HepG2 (cell line): ENCODE results near the gene AP5B1. TPM values are rescaled to one million over a fixed set of nuclear protein-coding genes. Genes with fewer than 3 reads are reported as not detected.
A peak's percentile ranks its signal among the peaks of the same experiment; 100 is the strongest.

ENCODE experiments used
- ATAC-seq: fragments of 200-7000 bp; cut with Tn5 transposase; 3 replicates; pipeline ENCODE4 v1.9.1; 2020; ENCODE audit warnings: mild to moderate bottlenecking, moderate library complexity
- BruUV-seq: library from RNA; stranded (reverse); fragments of 400-500 nt; replicated peaks from 2 replicates; lab custom pipeline; 2021; lab: Mats Ljungman, UMichigan
- CTCF ChIA-PET: fragments of 300-600 bp; formaldehyde crosslinking; extraction: SDS; loops from one replicate; lab custom pipeline; 2021; ENCODE audit warnings: low total read pairs, inconsistent platforms, low intra/inter-chr PET ratio; lab: Yijun Ruan, JAX
- POLR2A ChIA-PET: fragments of 350-600 bp; sonication (Branson Sonifier 250); formaldehyde crosslinking; loops from one replicate; lab custom pipeline; 2020; ENCODE audit warnings: antibody characterized with exemption, inconsistent platforms; lab: Yijun Ruan, JAX
- DNase-seq: peaks from one replicate; pipeline ENCODE4 v3.0.0-alpha.2; 2015; ENCODE audit warnings: low spot score
- FAIRE-seq: peaks from 3 replicates; lab custom pipeline; 2011; peaks lifted over from hg19 to GRCh38; lab: Jason Lieb, UNC
- H2AFZ ChIP-seq: one replicate; pipeline ENCODE4 v1.6.1; 2011; ENCODE audit warnings: low read length, inconsistent platforms
- H3K27ac ChIP-seq: fragments of 300-600 bp; 3 replicates; pipeline ENCODE4 v1.8.0; 2011; ENCODE audit warnings: mixed run types, mild to moderate bottlenecking, mixed read lengths, low read length, inconsistent platforms; ENCODE audit not compliant: insufficient read depth; ENCODE audit errors: extremely low read length
- H3K27me3 ChIP-seq, 2 experiments: fragments of 200-600 bp in 1 of 2; 2 replicates in 1 of 2; 3 replicates in 1 of 2; pipeline versions ENCODE4 v1.6.0 to v1.8.0; 2011; ENCODE audit warnings: low read length in 2 of 2, mild to moderate bottlenecking in 2 of 2, moderate library complexity in 2 of 2, inconsistent platforms in 1 of 2; ENCODE audit not compliant: insufficient read depth in 2 of 2, control insufficient read depth in 1 of 2
- H3K36me3 ChIP-seq, 2 experiments: fragments of 200-600 bp in 1 of 2; replicated peaks in 1 of 2; 2 replicates in 1 of 2; 3 replicates in 1 of 2; pipeline versions ENCODE4 v1.5.1 to v1.8.0; 2011; ENCODE audit warnings: low read length in 2 of 2, inconsistent platforms in 1 of 2; ENCODE audit not compliant: insufficient read depth in 2 of 2, control insufficient read depth in 1 of 2
- H3K4me1 ChIP-seq: 2 replicates; pipeline ENCODE4 v1.5.1; 2012; ENCODE audit warnings: low read length, inconsistent platforms; ENCODE audit not compliant: insufficient read depth
- H3K4me2 ChIP-seq: 2 replicates; pipeline ENCODE4 v1.6.0; 2011; ENCODE audit warnings: low read depth, low read length, inconsistent platforms
- H3K4me3 ChIP-seq, 3 experiments: fragments of 200-600 bp in 1 of 3; sonication (generic), shearing (Covaris generic) in 1 of 3; replicated peaks in 1 of 3; 2 replicates each; pipeline ENCODE4 v1.5.1; 2011 to 2016; ENCODE audit warnings: low read length in 3 of 3, inconsistent platforms in 2 of 3, low read depth in 2 of 3, mild to moderate bottlenecking in 2 of 3, control low read depth in 1 of 3, mixed read lengths in 1 of 3; ENCODE audit not compliant: insufficient read depth in 1 of 3
- H3K79me2 ChIP-seq: one replicate; pipeline ENCODE4 v1.6.1; 2011; ENCODE audit warnings: low read length, inconsistent platforms; ENCODE audit not compliant: insufficient read depth
- H3K9ac ChIP-seq: 2 replicates; pipeline ENCODE4 v1.6.0; 2011; ENCODE audit warnings: mild to moderate bottlenecking, low read depth, low read length, inconsistent platforms; ENCODE audit not compliant: insufficient read depth
- H3K9me3 ChIP-seq: 2 replicates; pipeline ENCODE4 v1.5.1; 2012; ENCODE audit warnings: mild to moderate bottlenecking, low read length
- H4K20me1 ChIP-seq: 2 replicates; pipeline ENCODE4 v1.6.0; 2011; ENCODE audit warnings: inconsistent platforms, mild to moderate bottlenecking, low read length, moderate library complexity; ENCODE audit not compliant: insufficient read depth
- CTCF ChIP-seq: sonication (generic); formaldehyde crosslinking; IDR thresholded peaks from 2 replicates; pipeline ENCODE4 v1.5.0; 2020; ENCODE audit warnings: mild to moderate bottlenecking, missing genetic modification reagents, moderate library complexity
- HIC2 ChIP-seq: sonication (generic); formaldehyde crosslinking; IDR thresholded peaks from 2 replicates; pipeline ENCODE4 v1.9.0; 2022; ENCODE audit warnings: low read depth, missing genetic modification reagents
- KDM1A ChIP-seq: IDR thresholded peaks from 2 replicates; pipeline ENCODE4 v1.6.1; 2016; ENCODE audit warnings: missing compliant biosample characterization
- KLF9 ChIP-seq: IDR thresholded peaks from 2 replicates; pipeline ENCODE4 v1.6.1; 2016; ENCODE audit warnings: low read depth
- MYC ChIP-seq: sonication (generic); formaldehyde crosslinking; IDR thresholded peaks from 2 replicates; pipeline ENCODE4 v1.9.0; 2021; ENCODE audit warnings: missing genetic modification reagents, borderline replicate concordance
- NR2F6 ChIP-seq, 2 experiments: IDR thresholded peaks; 2 replicates each; pipeline ENCODE4 v1.6.1; 2016; ENCODE audit warnings: antibody characterized with exemption in 1 of 2, mild to moderate bottlenecking in 1 of 2
- PCBP1 ChIP-seq: fragments of 200-400 bp; formaldehyde crosslinking; IDR thresholded peaks from 2 replicates; pipeline ENCODE4 v1.6.1; 2017; ENCODE audit warnings: mild to moderate bottlenecking, low read depth, low read length, borderline replicate concordance
- SETDB1 ChIP-seq: sonication (generic); formaldehyde crosslinking; IDR thresholded peaks from 2 replicates; pipeline ENCODE4 v1.5.1; 2020; ENCODE audit warnings: missing genetic modification reagents, mild to moderate bottlenecking, borderline replicate concordance
- SMYD3 ChIP-seq: sonication (generic); formaldehyde crosslinking; IDR thresholded peaks from 2 replicates; pipeline ENCODE4 v1.8.1; 2023; ENCODE audit warnings: mild to moderate bottlenecking, missing genetic modification reagents
- STAG1 ChIP-seq: sonication (generic); formaldehyde crosslinking; IDR thresholded peaks from 2 replicates; pipeline ENCODE4 v1.4.0; 2020; ENCODE audit warnings: missing genetic modification reagents
- ZBTB25 ChIP-seq: IDR thresholded peaks from 2 replicates; pipeline ENCODE4 v1.6.1; 2018; ENCODE audit warnings: missing genetic modification reagents
- ZNF280B ChIP-seq: sonication (generic); formaldehyde crosslinking; IDR thresholded peaks from 2 replicates; pipeline ENCODE4 v1.5.0; 2020; ENCODE audit warnings: missing genetic modification reagents, mild to moderate bottlenecking, borderline replicate concordance
- ZNF383 ChIP-seq: sonication (generic); formaldehyde crosslinking; IDR thresholded peaks from 2 replicates; pipeline ENCODE4 v1.4.0; 2020; ENCODE audit warnings: missing genetic modification reagents, mild to moderate bottlenecking, borderline replicate concordance
- ZNF510 ChIP-seq: sonication (generic); formaldehyde crosslinking; IDR thresholded peaks from 2 replicates; pipeline ENCODE4 v1.4.0; 2020; ENCODE audit warnings: low read depth, mild to moderate bottlenecking, missing genetic modification reagents
- ZNF652 ChIP-seq: IDR thresholded peaks from 2 replicates; pipeline ENCODE4 v1.6.1; 2016; ENCODE audit warnings: low read depth, borderline replicate concordance
- ZNF674 ChIP-seq: sonication (generic); formaldehyde crosslinking; IDR thresholded peaks from 2 replicates; pipeline ENCODE4 v1.5.0; 2020; ENCODE audit warnings: low read depth, mild to moderate bottlenecking, missing genetic modification reagents
- ZNF839 ChIP-seq: sonication (generic); formaldehyde crosslinking; IDR thresholded peaks from 2 replicates; pipeline ENCODE4 v1.4.0; 2020; ENCODE audit warnings: missing genetic modification reagents, mild to moderate bottlenecking, borderline replicate concordance
- ZSCAN22 ChIP-seq: sonication (generic); formaldehyde crosslinking; IDR thresholded peaks from 2 replicates; pipeline ENCODE4 v1.4.0; 2020; ENCODE audit warnings: mild to moderate bottlenecking, missing genetic modification reagents
- WGBS: methylation state at CpG from one replicate; pipeline ENCODE4 v1.1.6; 2017; ENCODE audit warnings: low lambda C conversion rate; 5-methylcytosine and 5-hydroxymethylcytosine counted together
- in situ Hi-C: cut with HindIII; loops from 2 replicates; pipeline ENCODE4 v1.10.0; 2017; ENCODE audit warnings: low pct_unique_long_range_greater_than_20kb; ENCODE audit not compliant: extremely low pct_ligation_motif_present
- intact Hi-C: fragments of 100-400 bp; cut with micrococcal nuclease; formaldehyde crosslinking; loops from one replicate; pipeline ENCODE4 v1.10.0; 2022; ENCODE audit not compliant: unreplicated experiment
- polyA plus RNA-seq, 8 experiments: library from polyadenylated mRNA; depleted of rRNA in 3 of 8; stranded (reverse) in 7 of 8; unstranded in 1 of 8; fragments of >200 nt; fragmentation: Illumina TruSeq in 4 of 8; extraction: Trizol in 4 of 8; gene quantifications; 2 replicates each; pipeline versions ENCODE4 v1.2.1 to v1.2.3, GENCODE V29; 2011 to 2016; ENCODE audit warnings: low read depth in 4 of 8, missing spikeins in 1 of 8, mixed read lengths in 1 of 8; ENCODE audit not compliant: insufficient read depth in 1 of 8
- total RNA-seq, 5 experiments: library from RNA; depleted of rRNA; stranded (reverse); fragments of >200 nt; fragmentation: Illumina TruSeq; extraction: Trizol; gene quantifications; 2 replicates each; pipeline ENCODE4 v1.2.3, GENCODE V29; 2016; ENCODE audit warnings: low read depth in 1 of 5

AP5B1 gene
- total and polyA plus RNA-seq, 2 of the 13 experiments (the other 11 are each of a cell fraction or from before 2014, with no cell fraction given) = 1.7 to 4.4 TPM

- intact Hi-C loops = no loop called here
- TF ChIP-seq KLF9 = no peak
- TF ChIP-seq NR2F6 (IDR thresholded peaks at IDR 0.05) = no peak
- TF ChIP-seq NR2F6 (CRISPR knock-in tag; IDR thresholded peaks at IDR 0.05) = no peak
- TF ChIP-seq CTCF (CRISPR knock-in tag) = peak; percentile 45
- TF ChIP-seq ZNF280B (CRISPR knock-in tag) = no peak
- peak; percentile 85 for TF ChIP-seq ZNF652 (CRISPR knock-in tag)
- no peak for TF ChIP-seq SMYD3 (CRISPR knock-in tag)
- peak; percentile 18; the same call in 1 of the 2 replicates for TF ChIP-seq STAG1
- no peak for TF ChIP-seq PCBP1
- TF ChIP-seq KDM1A (CRISPR knock-in tag) = no peak
- TF ChIP-seq ZBTB25 (CRISPR knock-in tag) = no peak
- TF ChIP-seq SETDB1 (CRISPR knock-in tag) = no peak
- no peak for TF ChIP-seq ZNF510 (CRISPR knock-in tag)
- no peak for TF ChIP-seq HIC2 (CRISPR knock-in tag)
- TF ChIP-seq ZNF674 (CRISPR knock-in tag) = no peak
- no peak for TF ChIP-seq ZNF383 (CRISPR knock-in tag)
- TF ChIP-seq ZNF839 (CRISPR knock-in tag) = no peak
- no peak for TF ChIP-seq MYC
- no peak for TF ChIP-seq ZSCAN22 (CRISPR knock-in tag)
Measured at GRCh38 chr11:65773784-65774411, 6.9 kb downstream of the AP5B1 start.

More at GRCh38 chr11:65773784-65774411, 6.9 kb downstream of the AP5B1 start:
- H3K36me3 ChIP-seq = no peaks in the 10 kb centered on the region
- BruUV-seq = no TSS peak
- ATAC-seq (no peak), DNase-seq (no peak), FAIRE-seq (no peak)
- POLR2A ChIA-PET = interaction anchor here (0.8 kb wide), 1 partner anchor 44 kb away, joined by 3 read pairs; no protein-coding TSS in a partner anchor
- H2AFZ ChIP-seq = no peak overlapping the region
- no peaks in the 10 kb centered on the region for H3K79me2 ChIP-seq
- no peak overlapping the region for H3K9ac ChIP-seq
- no peak overlapping the region for H3K27ac ChIP-seq
- no peaks in the 10 kb centered on the region for H3K27me3 ChIP-seq
- H4K20me1 ChIP-seq = no peaks in the 10 kb centered on the region
- no peak overlapping the region for H3K4me3 ChIP-seq
- H3K9me3 ChIP-seq = no peaks in the 10 kb centered on the region
- peaks cover 38% of the 10 kb centered on the region for H3K4me1 ChIP-seq
- 26% methylated on average over 8 of the region's 8 CpGs for WGBS
- no peak overlapping the region for H3K4me2 ChIP-seq
- CTCF ChIA-PET = interaction anchor here (0.6 to 1.8 kb wide), 2 partner anchors 44 to 215 kb away, joined by 3 to 12 read pairs; no protein-coding TSS in a partner anchor
- in situ Hi-C loops = no loop called here
